Fibroblast of lung (primary cell): Measurements from ENCODE around the gene RGS12. TPM values are rescaled to one million over a fixed set of nuclear protein-coding genes. Genes with fewer than 3 reads are reported as not detected.

Experiments
- DNase-seq, 2 donors: peaks; one replicate each; pipeline versions ENCODE4 v3.0.0 to v3.0.0-alpha.2; 2010; ENCODE audit warnings: low read depth in 2 of 2
- H2AFZ ChIP-seq: 2 replicates; pipeline ENCODE4 v1.5.1; 2012; ENCODE audit warnings: low read length, control low read depth, inconsistent platforms
- H3K27ac ChIP-seq: 2 replicates; pipeline ENCODE4 v1.5.1; 2011; ENCODE audit warnings: low read length, control low read depth; ENCODE audit not compliant: insufficient read depth
- H3K27me3 ChIP-seq: 2 replicates; pipeline ENCODE4 v1.5.1; 2011; ENCODE audit warnings: mild to moderate bottlenecking, low read length; ENCODE audit not compliant: control insufficient read depth, insufficient read depth
- H3K36me3 ChIP-seq: 2 replicates; pipeline ENCODE4 v1.5.1; 2011; ENCODE audit warnings: low read length; ENCODE audit not compliant: control insufficient read depth, insufficient read depth
- H3K4me1 ChIP-seq: 2 replicates; pipeline ENCODE4 v1.5.1; 2011; ENCODE audit warnings: low read length; ENCODE audit not compliant: control insufficient read depth, insufficient read depth; ENCODE audit errors: extremely low read depth
- H3K4me2 ChIP-seq: 2 replicates; pipeline ENCODE4 v1.5.1; 2011; ENCODE audit warnings: low read length, control low read depth; ENCODE audit not compliant: insufficient read depth; ENCODE audit errors: extremely low read depth
- H3K4me3 ChIP-seq, 4 experiments: fragments of 200-600 bp in 1 of 4; sonication (generic) in 1 of 4; replicated peaks in 1 of 4; 2 replicates each; pipeline ENCODE4 v1.5.1; 2011 to 2016; ENCODE audit warnings: low read length in 4 of 4, low read depth in 3 of 4, mild to moderate bottlenecking in 3 of 4, control low read depth in 2 of 4, inconsistent platforms in 1 of 4, mixed read lengths in 1 of 4; ENCODE audit not compliant: insufficient read depth in 1 of 4; ENCODE audit errors: control extremely low read depth in 1 of 4
- H3K79me2 ChIP-seq: 2 replicates; pipeline ENCODE4 v1.5.1; 2012; ENCODE audit warnings: mild to moderate bottlenecking, low read length, inconsistent platforms; ENCODE audit not compliant: control insufficient read depth, insufficient read depth
- H3K9ac ChIP-seq: 2 replicates; pipeline ENCODE4 v1.5.1; 2011; ENCODE audit warnings: mild to moderate bottlenecking, low read length, control low read depth; ENCODE audit not compliant: insufficient read depth
- H3K9me3 ChIP-seq: 2 replicates; pipeline ENCODE4 v1.5.1; 2012; ENCODE audit warnings: low read depth, low read length; ENCODE audit not compliant: control insufficient read depth, insufficient read depth
- H4K20me1 ChIP-seq: 2 replicates; pipeline ENCODE4 v1.5.1; 2011; ENCODE audit warnings: low read length; ENCODE audit not compliant: control insufficient read depth, insufficient read depth; ENCODE audit errors: extremely low read depth
- CTCF ChIP-seq, 2 donors: IDR thresholded peaks in 1 of 2; conservative IDR thresholded peaks in 1 of 2; 1 replicate in 1 of 2; 2 replicates in 1 of 2; pipeline ENCODE4 v1.5.1; 2011 to 2012; ENCODE audit warnings: low read length in 2 of 2, control low read depth in 1 of 2, inconsistent platforms in 1 of 2, low read depth in 1 of 2, mild to moderate bottlenecking in 1 of 2
- EZH2 ChIP-seq: IDR thresholded peaks from 2 replicates; pipeline ENCODE4 v1.5.1; 2012; ENCODE audit warnings: low read length, control low read depth, mild to moderate bottlenecking; ENCODE audit errors: missing control alignments
- polyA plus RNA-seq, 2 donors: library from polyadenylated mRNA; depleted of rRNA in 1 of 2; stranded (reverse) in 1 of 2; unstranded in 1 of 2; fragments of >200 nt; gene quantifications; 2 replicates each; pipeline ENCODE4 v1.2.1, GENCODE V29; 2011 to 2012; ENCODE audit warnings: missing spikeins in 1 of 2
- total RNA-seq: library from RNA; depleted of rRNA; stranded (reverse); fragments of >200 nt; gene quantifications from 2 replicates; pipeline ENCODE4 v1.2.1, GENCODE V29; 2014

Gene RGS12
- total and polyA plus RNA-seq, 2 donors (not counting 1 experiment from before 2014, with no cell fraction given) = 5.1 to 21.1 TPM

GRCh38 chr4:3303565-3303824 lies 10.7 kb downstream of the RGS12 start:
- Histone ChIP-seq H3K79me2 (peaks cover 36% of the 10 kb centered on the region), H3K4me2 (no peak overlapping the region), H3K4me1 (peaks cover 19% of the 10 kb centered on the region), H3K36me3 (no peaks in the 10 kb centered on the region), H3K4me3 (no peak overlapping the region), H3K9me3 (no peaks in the 10 kb centered on the region), H3K9ac (no peak overlapping the region), H4K20me1 (no peaks in the 10 kb centered on the region), H3K27ac (no peak overlapping the region), H3K27me3 (no peaks in the 10 kb centered on the region), H2AFZ (no peak overlapping the region)
- no peak for DNase-seq
- no peak for TF ChIP-seq EZH2
- no peak for TF ChIP-seq CTCF (conservative IDR thresholded peaks at IDR 0.05 in 1 of 2, IDR thresholded peaks at IDR 0.05 in 1 of 2; ENCODE audit: low read depth in 1 of 2, low read length in 2 of 2)

GRCh38 chr4:3303923-3304710 lies 11.3 kb downstream of the RGS12 start:
- Histone ChIP-seq H4K20me1 (no peaks in the 10 kb centered on the region), H3K9me3 (no peaks in the 10 kb centered on the region), H3K27ac (no peak overlapping the region), H3K4me1 (peaks cover 19% of the 10 kb centered on the region), H3K4me3 (no peak overlapping the region), H2AFZ (no peak overlapping the region), H3K9ac (no peak overlapping the region), H3K36me3 (no peaks in the 10 kb centered on the region), H3K79me2 (peaks cover 38% of the 10 kb centered on the region), H3K27me3 (no peaks in the 10 kb centered on the region), H3K4me2 (peak overlapping the region; percentile 87)
- no peak for TF ChIP-seq EZH2
- no peak for TF ChIP-seq CTCF (conservative IDR thresholded peaks at IDR 0.05 in 1 of 2, IDR thresholded peaks at IDR 0.05 in 1 of 2; ENCODE audit: low read depth in 1 of 2, low read length in 2 of 2)
- DNase-seq = no peak

GRCh38 chr4:3304831-3305609 lies 12.2 kb downstream of the RGS12 start:
- H3K4me3 ChIP-seq = no peak overlapping the region
- H2AFZ ChIP-seq = peak overlapping the region; percentile 17
- peaks cover 19% of the 10 kb centered on the region for H3K4me1 ChIP-seq
- no peak for TF ChIP-seq EZH2
- no peak for TF ChIP-seq CTCF (conservative IDR thresholded peaks at IDR 0.05 in 1 of 2, IDR thresholded peaks at IDR 0.05 in 1 of 2; ENCODE audit: low read depth in 1 of 2, low read length in 2 of 2)
- H3K36me3 ChIP-seq = no peaks in the 10 kb centered on the region
- peak; percentile 43 to 57 for DNase-seq
- no peaks in the 10 kb centered on the region for H3K9me3 ChIP-seq
- H3K27ac ChIP-seq = peak overlapping the region; percentile 22
- peak overlapping the region; percentile 87 for H3K4me2 ChIP-seq
- no peaks in the 10 kb centered on the region for H4K20me1 ChIP-seq
- H3K9ac ChIP-seq = no peak overlapping the region
- no peaks in the 10 kb centered on the region for H3K27me3 ChIP-seq
- peaks cover 35% of the 10 kb centered on the region for H3K79me2 ChIP-seq
